ENCODE measurements around the gene ADAM29. TPM values are rescaled to one million over a fixed set of nuclear protein-coding genes. Genes with fewer than 3 reads are reported as not detected.

ADAM29 gene
- polyA plus RNA-seq, 3 donors, result not detected

DNA sequence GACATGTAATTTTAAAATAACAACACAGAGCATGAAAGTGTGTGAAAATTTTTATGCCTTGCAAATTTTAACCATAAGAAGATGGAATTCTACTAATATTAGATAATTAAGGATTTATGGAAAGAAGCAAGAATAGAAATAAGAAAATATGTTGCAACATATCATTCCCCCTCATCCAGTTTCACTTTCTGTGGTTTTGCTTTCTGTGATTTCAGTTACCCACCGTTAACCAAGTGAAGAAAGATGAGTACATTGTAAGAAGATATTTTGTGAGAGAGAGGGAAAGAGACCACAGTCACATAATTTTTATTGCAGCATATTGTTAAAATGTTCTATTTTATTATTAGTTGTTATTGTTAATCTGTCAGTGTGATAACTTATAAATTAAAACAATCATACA, 77.9 kb downstream of the ADAM29 start:
- Mint-ChIP-seq H3K27ac (no peak overlapping the region), H3K36me3 (no peaks in the 10 kb centered on the region), H3K4me1 (no peaks in the 10 kb centered on the region), H3K4me3 (no peak overlapping the region), H3K9me3 (peaks cover 0 to 6% (median 3%) of the 10 kb centered on the region in 7 donors), H3K27me3 (ENCODE audit: low read depth in 3 of 3) (no peaks in the 10 kb centered on the region)
- Histone ChIP-seq H4K20me1 (ENCODE audit: insufficient read depth, low read length) (no peaks in the 10 kb centered on the region), H3K36me3 (replicated peaks in 1 of 2; ENCODE audit: control insufficient read depth in 1 of 2, insufficient read depth in 2 of 2, low read length in 2 of 2) (no peaks in the 10 kb centered on the region), H3K27ac (ENCODE audit: low read depth in 1 of 2, low read length in 2 of 2) (no peak overlapping the region), H3K4me3 (replicated peaks in 1 of 3; ENCODE audit: low read depth in 2 of 3, low read length in 3 of 3) (no peak overlapping the region), H2AFZ (ENCODE audit: insufficient read depth, low read depth, low read length, poor library complexity, severe bottlenecking) (no peak overlapping the region), H3K4me1 (ENCODE audit: control insufficient read depth in 1 of 2, insufficient read depth in 2 of 2, low read length in 2 of 2) (no peaks in the 10 kb centered on the region), H3K79me2 (ENCODE audit: insufficient read depth, low read length) (no peaks in the 10 kb centered on the region), H3K4me2 (replicated peaks; ENCODE audit: extremely low read depth, low read length, poor library complexity, severe bottlenecking) (no peak overlapping the region), H3K9ac (ENCODE audit: insufficient read depth, low read length, poor library complexity, severe bottlenecking) (no peak overlapping the region), H3K27me3 (ENCODE audit: control insufficient read depth in 2 of 2, insufficient read depth in 2 of 2, low read length in 2 of 2) (no peaks in the 10 kb centered on the region), H3K9me3 (replicated peaks in 1 of 2; ENCODE audit: control insufficient read depth in 1 of 2, insufficient read depth in 1 of 2, low read length in 2 of 2) (peaks cover 3 to 11% of the 10 kb centered on the region in 2 donors)
- DNase-seq, result no peak
- WGBS (ENCODE audit: insufficient coverage), result no CpG with 5 or more reads among the region's 1 CpG
- intact Hi-C loops (cut with micrococcal nuclease), result no loop called here
- no peak for TF ChIP-seq CTCF (IDR thresholded peaks at IDR 0.05)

GRCh38 chr4:174999407-174999806, 81.2 kb downstream of the ADAM29 start:
- Histone ChIP-seq H3K9me3 (replicated peaks in 1 of 2; ENCODE audit: control insufficient read depth in 1 of 2, insufficient read depth in 1 of 2, low read length in 2 of 2) (peaks cover 4 to 7% of the 10 kb centered on the region in 2 donors), H3K79me2 (ENCODE audit: insufficient read depth, low read length) (no peaks in the 10 kb centered on the region), H3K9ac (ENCODE audit: insufficient read depth, low read length, poor library complexity, severe bottlenecking) (no peak overlapping the region), H4K20me1 (ENCODE audit: insufficient read depth, low read length) (no peaks in the 10 kb centered on the region), H3K4me1 (ENCODE audit: control insufficient read depth in 1 of 2, insufficient read depth in 2 of 2, low read length in 2 of 2) (no peaks in the 10 kb centered on the region), H3K4me3 (replicated peaks in 1 of 3; ENCODE audit: low read depth in 2 of 3, low read length in 3 of 3) (no peak overlapping the region), H3K36me3 (replicated peaks in 1 of 2; ENCODE audit: control insufficient read depth in 1 of 2, insufficient read depth in 2 of 2, low read length in 2 of 2) (no peaks in the 10 kb centered on the region), H3K27ac (ENCODE audit: low read depth in 1 of 2, low read length in 2 of 2) (no peak overlapping the region), H3K27me3 (ENCODE audit: control insufficient read depth in 2 of 2, insufficient read depth in 2 of 2, low read length in 2 of 2) (no peaks in the 10 kb centered on the region), H3K4me2 (replicated peaks; ENCODE audit: extremely low read depth, low read length, poor library complexity, severe bottlenecking) (no peak overlapping the region), H2AFZ (ENCODE audit: insufficient read depth, low read depth, low read length, poor library complexity, severe bottlenecking) (no peak overlapping the region)
- no peak for TF ChIP-seq CTCF (IDR thresholded peaks at IDR 0.05)
- no peak overlapping the region for H3K27ac Mint-ChIP-seq
- H3K9me3 Mint-ChIP-seq, result peaks cover 3 to 11% (median 5%) of the 10 kb centered on the region in 7 donors
- DNase-seq, result no peak
- H3K36me3 Mint-ChIP-seq, result no peaks in the 10 kb centered on the region
- H3K4me3 Mint-ChIP-seq, result no peak overlapping the region
- 71% methylated on average over 2 of the region's 4 CpGs for WGBS (ENCODE audit: insufficient coverage)
- H3K27me3 Mint-ChIP-seq (ENCODE audit: low read depth in 3 of 3), result no peaks in the 10 kb centered on the region
- peaks cover 1% of the 10 kb centered on the region for H3K4me1 Mint-ChIP-seq
- intact Hi-C loops (cut with micrococcal nuclease), result no loop called here
